Measurements from ENCODE around the gene GRID1.

GRID1 gene

GRCh38 chr10:85920311-85920710, 446.3 kb downstream of the GRID1 start:
- intact Hi-C loops (cut with DNase I; ENCODE audit: low total_unique reads): no loop called here
- Histone ChIP-seq H3K36me3 (no peaks in the 10 kb centered on the region), H3K4me3 (no peak overlapping the region), H3K4me1 (peaks cover 0 to 41% (median 21%) of the 10 kb centered on the region in 4 donors), H3K9me3 (no peaks in the 10 kb centered on the region), H3K27me3 (no peaks in the 10 kb centered on the region), H3K27ac (no peak overlapping the region)
- no peak for DNase-seq
- no peak for TF ChIP-seq CTCF (IDR thresholded peaks at IDR 0.05)

- Histone ChIP-seq H3K27me3 (no peaks in the 10 kb centered on the region), H3K36me3 (no peaks in the 10 kb centered on the region), H3K4me3 (no peak overlapping the region), H3K4me1 (peaks cover 0 to 41% (median 21%) of the 10 kb centered on the region in 4 donors), H3K9me3 (no peaks in the 10 kb centered on the region), H3K27ac (no peak overlapping the region)
- TF ChIP-seq CTCF (IDR thresholded peaks at IDR 0.05): no peak
- no peak for DNase-seq
- intact Hi-C loops (cut with DNase I; ENCODE audit: low total_unique reads): no loop called here
These were observed 447.0 kb downstream of the GRID1 start for GRCh38 chr10:85919491-85920021.

GRCh38 chr10:85918371-85918770, 448.2 kb downstream of the GRID1 start:
- intact Hi-C loops (cut with DNase I; ENCODE audit: low total_unique reads): no loop called here
- DNase-seq: no peak
- H3K4me3 ChIP-seq: no peak overlapping the region
- H3K9me3 ChIP-seq: no peaks in the 10 kb centered on the region
- peaks cover 0 to 41% (median 21%) of the 10 kb centered on the region in 4 donors for H3K4me1 ChIP-seq
- no peak overlapping the region for H3K27ac ChIP-seq
- no peak for TF ChIP-seq CTCF (IDR thresholded peaks at IDR 0.05)
- no peaks in the 10 kb centered on the region for H3K36me3 ChIP-seq
- no peaks in the 10 kb centered on the region for H3K27me3 ChIP-seq

GRCh38 chr10:85917601-85918000, 449.0 kb downstream of the GRID1 start:
- Histone ChIP-seq H3K36me3 (no peaks in the 10 kb centered on the region), H3K4me3 (no peak overlapping the region), H3K27me3 (no peaks in the 10 kb centered on the region), H3K9me3 (no peaks in the 10 kb centered on the region), H3K4me1 (peaks cover 0 to 40% (median 21%) of the 10 kb centered on the region in 4 donors), H3K27ac (no peak overlapping the region)
- intact Hi-C loops (cut with DNase I; ENCODE audit: low total_unique reads): no loop called here
- TF ChIP-seq CTCF (IDR thresholded peaks at IDR 0.05): no peak
- no peak for DNase-seq

- Histone ChIP-seq H3K27ac (no peak overlapping the region), H3K9me3 (no peaks in the 10 kb centered on the region), H3K27me3 (no peaks in the 10 kb centered on the region), H3K36me3 (no peaks in the 10 kb centered on the region), H3K4me1 (peaks cover 0 to 35% (median 21%) of the 10 kb centered on the region in 4 donors), H3K4me3 (no peak overlapping the region)
- DNase-seq: no peak
- intact Hi-C loops (cut with DNase I; ENCODE audit: low total_unique reads): no loop called here
- no peak for TF ChIP-seq CTCF (IDR thresholded peaks at IDR 0.05)
These were observed 449.5 kb downstream of the GRID1 start for GRCh38 chr10:85916994-85917573.
